OCI-LY1 (cell line): ENCODE measurements around the gene AKR1C3.
"Not testable (repeated sequence)": the region's sequence is repeated elsewhere in the genome, so short reads cannot be mapped to it uniquely, and the experiment has no call there.

Source experiments
- H2AFZ ChIP-seq: fragments of 200-600 bp; sonication (generic), shearing (Covaris generic); 2 replicates; pipeline ENCODE4 v1.6.0; 2014; ENCODE audit warnings: antibody characterized with exemption, mild to moderate bottlenecking, low read length
- H3F3A ChIP-seq: fragments of 200-600 bp; sonication (generic), shearing (Covaris generic); 2 replicates; pipeline ENCODE4 v1.6.0; 2014; ENCODE audit warnings: mild to moderate bottlenecking, antibody characterized with exemption, low read length, moderate library complexity; ENCODE audit not compliant: insufficient read depth
- H3K27ac ChIP-seq: fragments of 200-600 bp; sonication (generic); 2 replicates; pipeline ENCODE4 v1.5.1; 2014; ENCODE audit warnings: low read length, mixed run types, mild to moderate bottlenecking, low read depth; ENCODE audit not compliant: poor library complexity, severe bottlenecking
- H3K27me3 ChIP-seq: fragments of 200-600 bp; sonication (generic); 2 replicates; pipeline ENCODE4 v1.6.0; 2014; ENCODE audit warnings: antibody characterized with exemption, mild to moderate bottlenecking, low read length, moderate library complexity; ENCODE audit not compliant: insufficient read depth
- H3K36me3 ChIP-seq: fragments of 200-600 bp; sonication (generic); 2 replicates; pipeline ENCODE4 v1.6.1; 2014; ENCODE audit warnings: mild to moderate bottlenecking, antibody characterized with exemption, low read length, moderate library complexity, mixed read lengths; ENCODE audit not compliant: insufficient read depth
- H3K4me1 ChIP-seq: fragments of 200-600 bp; sonication (generic); 2 replicates; pipeline ENCODE4 v1.5.1; 2014; ENCODE audit warnings: mild to moderate bottlenecking, low read length, moderate library complexity; ENCODE audit not compliant: insufficient read depth, severe bottlenecking
- H3K4me2 ChIP-seq: fragments of 200-600 bp; sonication (generic), shearing (Covaris generic); 2 replicates; pipeline ENCODE4 v1.6.1; 2014; ENCODE audit warnings: low read length
- H3K4me3 ChIP-seq: fragments of 200-600 bp; sonication (generic); 2 replicates; pipeline ENCODE4 v1.5.1; 2014; ENCODE audit warnings: low read length, low read depth, mild to moderate bottlenecking, mixed read lengths; ENCODE audit not compliant: poor library complexity, severe bottlenecking
- H3K79me2 ChIP-seq: fragments of 200-600 bp; shearing (Covaris generic); 2 replicates; pipeline ENCODE4 v1.6.1; 2016; ENCODE audit warnings: mixed run types, low read length, mixed read lengths; ENCODE audit not compliant: insufficient read depth
- H3K9ac ChIP-seq: fragments of 200-600 bp; sonication (generic), shearing (Covaris generic); 2 replicates; pipeline ENCODE4 v1.6.1; 2014; ENCODE audit warnings: mild to moderate bottlenecking, low read length, mixed read lengths
- H3K9me2 ChIP-seq: fragments of 200-600 bp; sonication (generic), shearing (Covaris generic); 2 replicates; pipeline ENCODE4 v1.6.1; 2014; ENCODE audit warnings: low read depth, mild to moderate bottlenecking, low read length, mixed read lengths
- H3K9me3 ChIP-seq: fragments of 200-600 bp; shearing (Covaris generic); 2 replicates; pipeline ENCODE4 v1.6.1; 2014; ENCODE audit warnings: low read length, mixed read lengths
- H4K20me1 ChIP-seq: fragments of 200-600 bp; sonication (generic), shearing (Covaris generic); 2 replicates; pipeline ENCODE4 v1.6.0; 2016; ENCODE audit warnings: mild to moderate bottlenecking, low read length; ENCODE audit not compliant: insufficient read depth
- EZH2 ChIP-seq: fragments of 200-600 bp; sonication (generic), shearing (Covaris generic); IDR thresholded peaks from 2 replicates; pipeline ENCODE4 v1.8.0; 2017; ENCODE audit warnings: borderline replicate concordance, mixed run types, mild to moderate bottlenecking, antibody characterized with exemption, low read length, moderate library complexity, mixed read lengths
- TF ChIP-seq, protein P1 (sequence below): fragments of 200-600 bp; sonication (generic), shearing (Covaris generic); IDR thresholded peaks from 2 replicates; pipeline ENCODE4 v1.5.1; 2017; ENCODE audit warnings: mild to moderate bottlenecking, antibody characterized with exemption, low read length, moderate library complexity, mixed read lengths

The AKR1C3 gene

DNA sequence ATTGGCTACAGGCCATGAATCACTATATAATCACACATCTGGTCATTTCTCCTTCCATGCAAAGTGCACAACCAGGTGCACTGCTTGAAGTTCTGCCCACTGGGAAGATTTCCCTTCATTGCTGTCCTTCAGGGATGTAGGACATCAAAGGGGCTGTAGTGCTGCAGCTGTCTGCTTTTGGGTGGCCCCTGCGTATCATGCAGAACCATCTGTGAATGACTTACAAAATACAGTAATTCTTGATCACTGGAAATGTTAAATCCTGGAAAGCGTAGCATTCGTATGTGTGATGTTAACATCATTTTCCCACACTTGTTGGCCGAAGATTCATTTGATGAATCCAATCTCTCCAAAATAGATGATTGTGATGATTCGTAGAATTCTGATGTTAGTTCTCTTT lies 22.4 kb downstream of the AKR1C3 start:
- no peaks in the 10 kb centered on the region for H3K4me1 ChIP-seq
- H3K4me3 ChIP-seq: no peak overlapping the region
- TF ChIP-seq, protein P1, sequence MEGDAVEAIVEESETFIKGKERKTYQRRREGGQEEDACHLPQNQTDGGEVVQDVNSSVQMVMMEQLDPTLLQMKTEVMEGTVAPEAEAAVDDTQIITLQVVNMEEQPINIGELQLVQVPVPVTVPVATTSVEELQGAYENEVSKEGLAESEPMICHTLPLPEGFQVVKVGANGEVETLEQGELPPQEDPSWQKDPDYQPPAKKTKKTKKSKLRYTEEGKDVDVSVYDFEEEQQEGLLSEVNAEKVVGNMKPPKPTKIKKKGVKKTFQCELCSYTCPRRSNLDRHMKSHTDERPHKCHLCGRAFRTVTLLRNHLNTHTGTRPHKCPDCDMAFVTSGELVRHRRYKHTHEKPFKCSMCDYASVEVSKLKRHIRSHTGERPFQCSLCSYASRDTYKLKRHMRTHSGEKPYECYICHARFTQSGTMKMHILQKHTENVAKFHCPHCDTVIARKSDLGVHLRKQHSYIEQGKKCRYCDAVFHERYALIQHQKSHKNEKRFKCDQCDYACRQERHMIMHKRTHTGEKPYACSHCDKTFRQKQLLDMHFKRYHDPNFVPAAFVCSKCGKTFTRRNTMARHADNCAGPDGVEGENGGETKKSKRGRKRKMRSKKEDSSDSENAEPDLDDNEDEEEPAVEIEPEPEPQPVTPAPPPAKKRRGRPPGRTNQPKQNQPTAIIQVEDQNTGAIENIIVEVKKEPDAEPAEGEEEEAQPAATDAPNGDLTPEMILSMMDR: no peak
- no peak for TF ChIP-seq EZH2
- H4K20me1 ChIP-seq: no peaks in the 10 kb centered on the region
- no peaks in the 10 kb centered on the region for H3K27me3 ChIP-seq
- H3K9ac ChIP-seq: no peak overlapping the region
- no peaks in the 10 kb centered on the region for H3F3A ChIP-seq
- H3K79me2 ChIP-seq: no peaks in the 10 kb centered on the region
- no peak overlapping the region for H2AFZ ChIP-seq
- no peak overlapping the region for H3K4me2 ChIP-seq
- no peaks in the 10 kb centered on the region for H3K9me2 ChIP-seq
- H3K9me3 ChIP-seq: no peaks in the 10 kb centered on the region
- no peak overlapping the region for H3K27ac ChIP-seq
- no peaks in the 10 kb centered on the region for H3K36me3 ChIP-seq

DNA sequence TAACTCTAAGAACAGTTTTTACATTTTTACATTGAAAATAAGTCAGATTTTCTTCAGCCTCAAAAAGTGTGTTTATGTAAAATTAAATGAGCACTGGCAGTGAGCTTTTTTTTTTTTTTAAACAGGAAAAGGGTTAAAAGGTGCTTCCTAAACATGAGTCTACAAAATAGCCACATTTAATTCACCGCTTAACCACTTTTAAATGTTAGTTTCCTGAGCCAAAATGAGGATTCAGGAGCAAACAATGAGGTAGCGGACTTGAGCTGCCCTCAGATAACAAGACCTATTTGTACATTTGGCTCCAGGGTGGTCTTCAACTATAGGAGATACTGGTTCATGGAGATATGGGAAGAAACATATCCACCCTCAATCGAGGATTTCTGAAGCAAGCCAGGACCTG lies 22.8 kb downstream of the AKR1C3 start:
- H3K9me2 ChIP-seq: no peaks in the 10 kb centered on the region
- no peaks in the 10 kb centered on the region for H3K4me1 ChIP-seq
- no peaks in the 10 kb centered on the region for H3K79me2 ChIP-seq
- no peak overlapping the region for H3K27ac ChIP-seq
- no peak overlapping the region for H3K9ac ChIP-seq
- no peaks in the 10 kb centered on the region for H3K9me3 ChIP-seq
- no peak overlapping the region for H2AFZ ChIP-seq
- H3K36me3 ChIP-seq: no peaks in the 10 kb centered on the region
- H3K27me3 ChIP-seq: no peaks in the 10 kb centered on the region
- no peak overlapping the region for H3K4me3 ChIP-seq
- no peaks in the 10 kb centered on the region for H4K20me1 ChIP-seq
- no peaks in the 10 kb centered on the region for H3F3A ChIP-seq
- TF ChIP-seq EZH2: no peak
- TF ChIP-seq, protein P1: no peak
- H3K4me2 ChIP-seq: no peak overlapping the region

GRCh38 chr10:5119997-5120396 lies 25.8 kb downstream of the AKR1C3 start:
- H4K20me1 ChIP-seq, H3K4me2 ChIP-seq, H3K4me1 ChIP-seq, H3K4me3 ChIP-seq, H3K9ac ChIP-seq, H3K9me3 ChIP-seq, H3K27me3 ChIP-seq, H3K9me2 ChIP-seq, H3K79me2 ChIP-seq, H2AFZ ChIP-seq, H3K36me3 ChIP-seq, H3K27ac ChIP-seq, H3F3A ChIP-seq: not testable (repeated sequence)

DNA sequence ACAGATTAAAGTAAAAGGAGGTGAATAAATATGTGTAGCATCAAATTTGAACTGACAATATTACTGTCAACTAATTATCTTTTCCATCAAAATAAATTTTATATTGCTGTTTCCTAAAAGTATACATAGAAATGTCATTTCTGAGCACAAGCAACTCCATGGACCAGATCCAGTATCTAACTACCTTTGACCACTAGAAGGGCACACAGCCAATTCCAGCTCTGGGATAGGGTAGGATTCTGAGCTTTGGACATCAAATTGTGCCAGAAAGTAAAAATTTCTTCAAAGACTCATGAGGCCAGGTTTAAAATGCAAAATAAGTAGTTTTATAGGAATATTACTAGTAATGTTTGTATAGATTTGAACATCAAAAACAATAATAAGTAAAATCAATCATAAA lies 29.7 kb downstream of the AKR1C3 start:
- Histone ChIP-seq H4K20me1 (no peaks in the 10 kb centered on the region), H3K27ac (no peak overlapping the region)
- no peak for TF ChIP-seq EZH2
- TF ChIP-seq, protein P1: no peak

More for the DNA sequence above, 29.7 kb downstream of the AKR1C3 start:
- Histone ChIP-seq H3K9me2 (no peaks in the 10 kb centered on the region), H3K4me1 (no peaks in the 10 kb centered on the region), H3K27me3 (no peaks in the 10 kb centered on the region), H3K79me2 (no peaks in the 10 kb centered on the region), H3K36me3 (no peaks in the 10 kb centered on the region), H2AFZ (no peak overlapping the region), H3K4me2 (no peak overlapping the region), H3F3A (no peaks in the 10 kb centered on the region), H3K9me3 (no peaks in the 10 kb centered on the region), H3K9ac (no peak overlapping the region), H3K4me3 (no peak overlapping the region)
